ENCODE measurements around the gene CPNE4. TPM values are rescaled to one million over a fixed set of nuclear protein-coding genes. Genes with fewer than 3 reads are reported as not detected.
"Not testable (repeated sequence)": the region's sequence is repeated elsewhere in the genome, so short reads cannot be mapped to it uniquely, and the experiment has no call there.

Gene CPNE4
- total RNA-seq = not detected

DNA sequence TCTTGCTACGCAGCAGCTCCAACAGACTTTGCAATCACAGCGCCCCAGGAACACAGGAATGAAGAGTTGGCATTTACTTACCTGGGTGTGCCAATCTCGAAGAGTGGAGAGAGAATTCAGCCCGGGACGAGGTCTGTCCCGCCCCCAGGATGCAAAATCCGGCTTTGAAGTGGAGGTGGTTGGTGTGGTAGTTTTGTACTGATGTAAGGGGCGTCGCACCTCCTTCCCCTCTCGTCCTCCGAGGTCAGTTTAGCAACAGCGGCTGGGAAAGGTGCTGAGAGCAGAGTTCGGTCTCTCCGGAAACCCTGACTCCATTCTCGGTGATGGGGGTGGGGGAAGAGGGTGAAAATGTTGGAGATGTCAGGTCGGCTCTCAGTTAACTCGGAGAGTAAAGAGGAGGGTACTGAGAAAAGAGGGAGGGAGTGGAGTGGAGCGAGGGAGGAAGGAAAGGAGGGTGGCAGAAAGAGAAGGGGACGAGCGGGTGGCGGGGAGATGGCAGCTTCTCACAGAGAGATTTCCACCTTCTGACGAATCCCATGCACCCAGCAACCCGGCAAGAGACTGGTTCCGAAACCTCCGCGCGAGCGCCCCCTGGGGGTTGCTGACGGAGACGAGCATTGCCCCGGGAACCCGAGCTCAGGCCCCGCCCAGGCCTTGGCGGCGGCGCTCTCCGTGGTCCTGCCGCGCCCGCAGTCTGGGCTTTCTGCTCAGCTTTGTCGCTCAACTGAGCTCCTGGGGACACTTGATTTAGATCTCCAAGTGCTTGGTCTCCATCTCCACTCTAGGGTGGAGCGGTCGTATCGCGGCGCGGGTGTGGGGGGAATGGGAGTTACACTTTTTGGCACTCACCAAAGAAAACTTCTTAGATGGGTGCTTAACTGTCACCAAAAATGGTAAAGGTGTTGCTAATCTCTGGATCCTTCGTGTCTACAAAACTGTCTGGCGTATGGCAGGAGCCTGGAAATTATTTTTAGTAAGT lies at the start of gene CPNE4:
CPNE4 (minus strand) TSS at position 529 of the 979 bp plus-strand sequence.
- ChIA-PET POLR2A (no interaction called here), CTCF (interaction anchor here (0.6 to 1.5 kb wide), 17 partner anchors 9 to 652 kb away, joined by 3 to 5 read pairs (median 4); no protein-coding TSS in a partner anchor)
- H3K9me3 Mint-ChIP-seq (ENCODE audit: low read depth) = no peaks in the 10 kb centered on the region
- H3K36me3 Mint-ChIP-seq (ENCODE audit: low read depth) = no peaks in the 10 kb centered on the region
- no peak within 1 kb of the TSS for H3K27ac Mint-ChIP-seq
- ATAC-seq (peak; percentile 97), DNase-seq (peak; percentile 91)
- H3K27me3 Mint-ChIP-seq = peaks cover 62% of the 10 kb centered on the region
- intact Hi-C loops (cut with DNase I, micrococcal nuclease) = loop anchor here (2.0 to 5.0 kb wide), 3 partner anchors 146 to 1008 kb away; partner anchors contain the start of genes ASTE1 (in 1 of the 2) and NEK11 (in 1 of the 2)
- peaks cover 12% of the 10 kb centered on the region for H3K4me1 Mint-ChIP-seq
- peak within 1 kb of the TSS; percentile 33 for H3K4me3 Mint-ChIP-seq

DNA sequence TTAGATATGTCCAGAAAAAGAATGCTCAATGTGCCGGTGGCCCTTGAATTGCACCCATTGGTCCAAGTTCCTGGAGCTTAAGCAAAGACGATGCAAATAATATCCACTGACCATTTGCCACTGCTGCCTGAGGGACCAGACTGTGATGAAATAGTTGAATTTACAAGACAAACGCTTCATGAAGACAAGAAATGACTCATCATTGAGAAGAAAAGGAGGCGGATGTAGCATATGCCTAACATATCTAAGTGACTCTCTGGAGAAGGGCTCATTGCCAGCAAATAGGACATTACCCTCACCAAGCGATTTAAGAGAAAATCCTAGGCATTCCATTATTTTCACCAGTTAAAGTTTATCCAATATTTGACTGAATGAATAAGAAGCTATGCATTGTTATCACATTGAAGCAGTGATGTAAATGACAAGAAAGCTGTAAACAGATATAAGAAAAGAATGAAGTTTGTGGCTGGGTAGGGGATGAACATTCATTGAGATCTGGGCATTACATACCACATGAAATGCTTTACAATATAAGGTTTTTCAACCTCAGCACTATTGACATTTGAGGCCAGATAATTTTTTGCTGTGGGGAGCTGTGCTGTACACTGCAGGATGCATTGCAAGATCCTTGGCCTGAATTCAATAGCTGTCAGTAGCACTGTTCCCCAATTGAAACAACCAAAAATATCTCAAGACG lies 48.9 kb upstream of the CPNE4 start:
- H3K36me3 Mint-ChIP-seq (ENCODE audit: low read depth) = no peaks in the 10 kb centered on the region
- ChIA-PET POLR2A (no interaction called here), CTCF (interaction anchor here (0.7 to 1.0 kb wide), 2 partner anchors 11 to 45 kb away, joined by 3 read pairs; no protein-coding TSS in a partner anchor)
- H3K4me3 Mint-ChIP-seq = no peak overlapping the region
- no peaks in the 10 kb centered on the region for H3K9me3 Mint-ChIP-seq (ENCODE audit: low read depth)
- H3K4me1 Mint-ChIP-seq = no peaks in the 10 kb centered on the region
- ATAC-seq = no peak
- peaks cover 4% of the 10 kb centered on the region for H3K27me3 Mint-ChIP-seq
- intact Hi-C loops (cut with DNase I, micrococcal nuclease) = no loop called here
- no peak overlapping the region for H3K27ac Mint-ChIP-seq
- DNase-seq = no peak

DNA sequence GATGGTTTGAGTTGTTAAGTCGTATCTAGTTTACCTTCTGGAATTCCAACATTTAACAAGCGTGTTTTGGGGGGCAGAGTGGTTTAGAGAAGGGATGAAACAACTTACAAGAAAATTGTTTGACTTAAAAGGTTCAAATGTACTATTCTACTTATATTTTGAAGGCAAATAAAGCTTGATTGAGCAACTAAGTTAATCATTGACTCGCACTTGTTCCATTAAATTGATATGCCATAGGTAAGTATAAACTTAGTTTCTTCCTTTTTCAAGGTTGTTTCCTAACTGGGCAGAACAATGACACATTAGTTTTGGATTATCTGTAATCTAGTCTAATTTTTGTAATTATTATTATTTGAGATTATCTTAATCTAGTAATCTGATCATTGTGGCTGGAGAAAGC lies 48.3 kb upstream of the CPNE4 start:
- ChIA-PET POLR2A (no interaction called here), CTCF (interaction anchor here (1.0 kb wide), 1 partner anchor 45 kb away, joined by 3 read pairs; no protein-coding TSS in a partner anchor)
- H3K36me3 Mint-ChIP-seq (ENCODE audit: low read depth) = no peaks in the 10 kb centered on the region
- intact Hi-C loops (cut with DNase I, micrococcal nuclease) = no loop called here
- H3K27me3 Mint-ChIP-seq = peaks cover 6% of the 10 kb centered on the region
- H3K4me1 Mint-ChIP-seq = no peaks in the 10 kb centered on the region
- H3K9me3 Mint-ChIP-seq (ENCODE audit: low read depth) = no peaks in the 10 kb centered on the region
- H3K27ac Mint-ChIP-seq = no peak overlapping the region
- ATAC-seq = no peak
- DNase-seq = no peak
- H3K4me3 Mint-ChIP-seq = no peak overlapping the region

DNA sequence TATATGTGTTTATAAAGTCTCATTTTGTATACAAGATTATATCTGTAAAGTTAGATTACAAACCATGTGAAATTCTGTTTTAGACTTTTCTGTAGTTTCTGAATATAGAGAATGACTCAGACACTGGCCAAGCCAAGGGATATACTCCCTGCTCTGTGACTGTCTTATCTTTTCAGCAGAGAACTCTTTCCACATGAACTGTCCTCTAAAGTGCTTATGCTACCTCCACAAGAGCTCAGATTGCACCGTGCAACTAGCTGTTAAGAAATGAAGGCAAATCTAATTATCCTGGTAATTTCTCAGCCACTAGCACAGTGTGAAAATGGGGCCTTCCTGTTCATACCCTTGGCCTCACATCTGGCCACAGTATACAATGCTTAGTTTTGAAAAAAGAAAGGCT lies 44.3 kb upstream of the CPNE4 start:
- Mint-ChIP-seq H3K4me1 (no peaks in the 10 kb centered on the region), H3K4me3 (no peak overlapping the region), H3K27ac (no peak overlapping the region), H3K27me3 (peaks cover 4% of the 10 kb centered on the region), H3K36me3 (ENCODE audit: low read depth) (no peaks in the 10 kb centered on the region), H3K9me3 (ENCODE audit: low read depth) (no peaks in the 10 kb centered on the region)
- POLR2A ChIA-PET = no interaction called here
- DNase-seq (no peak), ATAC-seq (no peak)
- CTCF ChIA-PET = interaction anchor here (0.8 kb wide), 1 partner anchor 38 kb away, joined by 3 read pairs; no protein-coding TSS in a partner anchor
- intact Hi-C loops (cut with DNase I, micrococcal nuclease) = no loop called here

DNA sequence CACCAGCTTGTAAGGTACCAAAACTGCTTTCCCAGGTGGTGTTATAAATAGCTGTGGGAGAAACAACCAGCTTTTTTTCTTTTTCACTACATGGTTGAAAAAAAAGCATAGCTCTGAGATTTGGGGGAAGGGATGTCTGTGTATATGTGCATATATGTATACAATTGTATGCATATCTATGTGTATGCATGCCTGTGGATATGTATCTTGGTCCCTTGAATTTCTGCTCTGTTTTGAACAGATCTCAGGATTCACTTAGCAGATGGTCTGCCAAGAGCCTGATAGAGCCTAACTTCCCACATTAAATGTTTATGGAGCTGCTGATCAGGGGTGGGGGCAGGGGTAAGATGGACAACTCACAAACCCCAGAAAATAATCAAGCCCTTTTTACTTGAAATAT lies 39.0 kb upstream of the CPNE4 start:
- no peak overlapping the region for H3K27ac Mint-ChIP-seq
- H3K4me3 Mint-ChIP-seq = no peak overlapping the region
- no peak for DNase-seq
- intact Hi-C loops (cut with DNase I, micrococcal nuclease) = no loop called here
- no peaks in the 10 kb centered on the region for H3K4me1 Mint-ChIP-seq
- H3K9me3 Mint-ChIP-seq (ENCODE audit: low read depth) = no peaks in the 10 kb centered on the region
- no peaks in the 10 kb centered on the region for H3K36me3 Mint-ChIP-seq (ENCODE audit: low read depth)
- no peak for ATAC-seq
- CTCF ChIA-PET = no interaction called here
- POLR2A ChIA-PET = no interaction called here
- peaks cover 4% of the 10 kb centered on the region for H3K27me3 Mint-ChIP-seq

DNA sequence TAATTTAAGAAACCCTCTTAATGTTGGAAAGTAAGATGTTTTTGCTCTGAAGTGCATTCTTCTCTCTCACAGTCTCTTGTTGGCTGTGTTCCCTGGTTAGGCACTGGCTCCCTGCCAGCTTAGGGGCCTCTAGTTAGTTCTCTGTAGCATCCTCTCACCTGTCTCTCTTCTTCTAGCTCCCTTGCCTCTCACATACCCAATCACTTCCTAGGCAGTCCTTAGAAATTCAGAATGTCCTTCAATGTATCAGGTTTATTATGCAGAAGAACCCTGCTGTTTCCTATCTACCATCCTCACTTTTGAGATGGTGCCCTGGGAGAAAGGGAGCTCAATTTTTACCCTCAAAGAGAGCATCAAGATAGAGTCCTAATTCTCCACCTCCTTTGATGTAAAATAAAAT lies 36.2 kb upstream of the CPNE4 start:
- H3K4me1 Mint-ChIP-seq = no peaks in the 10 kb centered on the region
- intact Hi-C loops (cut with DNase I, micrococcal nuclease) = no loop called here
- no peak for ATAC-seq
- ChIA-PET POLR2A (no interaction called here), CTCF (no interaction called here)
- no peak overlapping the region for H3K4me3 Mint-ChIP-seq
- DNase-seq = no peak
- no peak overlapping the region for H3K27ac Mint-ChIP-seq
- H3K27me3 Mint-ChIP-seq = peaks cover 2% of the 10 kb centered on the region
- no peaks in the 10 kb centered on the region for H3K36me3 Mint-ChIP-seq (ENCODE audit: low read depth)
- no peaks in the 10 kb centered on the region for H3K9me3 Mint-ChIP-seq (ENCODE audit: low read depth)

DNA sequence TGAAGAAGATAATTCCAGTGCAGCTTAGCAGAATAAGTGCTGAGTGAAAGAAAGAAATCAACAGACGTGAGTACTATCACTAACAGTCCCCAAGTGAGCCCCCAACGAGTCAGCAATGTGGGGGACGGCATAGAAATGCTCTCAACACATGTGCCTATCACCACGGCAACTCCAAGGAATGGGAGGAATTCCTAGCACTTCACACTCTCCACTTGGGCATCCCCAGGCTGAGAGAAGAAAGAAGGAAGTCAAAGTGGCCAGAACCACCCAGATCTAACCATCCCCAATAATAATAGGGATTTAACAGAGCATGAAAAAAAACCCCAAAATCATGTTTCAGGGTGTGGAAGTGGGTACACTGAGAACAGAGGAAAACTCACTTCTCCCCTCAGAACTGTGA lies 29.3 kb upstream of the CPNE4 start:
- Mint-ChIP-seq H3K4me3 (no peak overlapping the region), H3K27ac (no peak overlapping the region), H3K27me3 (peaks cover 6% of the 10 kb centered on the region), H3K36me3 (ENCODE audit: low read depth) (no peaks in the 10 kb centered on the region), H3K4me1 (no peaks in the 10 kb centered on the region), H3K9me3 (ENCODE audit: low read depth) (peaks cover 2% of the 10 kb centered on the region)
- intact Hi-C loops (cut with DNase I, micrococcal nuclease) = no loop called here
- no peak for ATAC-seq
- DNase-seq = no peak
- CTCF ChIA-PET = no interaction called here
- POLR2A ChIA-PET = no interaction called here

DNA sequence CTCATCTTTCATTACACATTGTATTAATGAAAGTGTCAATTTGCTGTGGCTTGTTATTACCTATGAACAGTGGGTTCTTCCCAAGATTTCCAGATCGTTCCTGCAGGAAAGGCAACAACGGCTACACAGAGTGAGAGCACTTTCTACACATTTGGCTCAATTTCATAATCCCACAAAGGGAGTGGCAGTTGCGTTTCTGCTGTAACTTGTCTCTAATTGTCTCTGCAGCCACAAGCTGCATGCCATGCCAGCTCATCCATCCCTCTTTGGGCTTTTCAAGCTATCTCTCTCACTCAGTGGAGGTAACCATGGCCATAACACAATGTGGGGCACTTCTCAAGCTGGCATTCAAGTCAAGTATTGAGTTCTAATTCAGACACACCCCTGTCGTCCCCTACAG lies 27.7 kb upstream of the CPNE4 start:
- POLR2A ChIA-PET = no interaction called here

DNA sequence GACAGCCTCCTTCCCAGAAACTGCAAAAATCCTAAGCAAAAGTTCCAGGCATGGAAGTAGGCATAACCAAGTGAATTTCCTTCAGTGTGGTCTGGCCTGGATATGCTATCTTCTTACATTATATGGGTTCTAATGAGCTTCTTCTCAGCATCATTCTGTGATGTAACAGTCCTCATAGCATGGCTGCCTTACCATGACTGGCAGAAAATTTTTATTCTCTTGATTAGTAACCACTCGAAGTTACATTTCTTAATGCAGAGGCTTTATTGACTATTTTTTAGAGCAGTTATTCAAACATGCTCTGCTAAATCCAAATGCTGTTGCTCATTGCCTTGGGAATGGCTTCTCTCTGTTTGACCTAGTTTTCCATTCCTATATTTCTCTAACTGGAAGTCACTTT lies 21.1 kb upstream of the CPNE4 start:
- H3K36me3 Mint-ChIP-seq (ENCODE audit: low read depth) = no peaks in the 10 kb centered on the region
- POLR2A ChIA-PET = no interaction called here
- ATAC-seq = no peak
- intact Hi-C loops (cut with DNase I, micrococcal nuclease) = no loop called here
- no peak overlapping the region for H3K4me3 Mint-ChIP-seq
- no peak overlapping the region for H3K27ac Mint-ChIP-seq
- CTCF ChIA-PET = interaction anchor here (0.7 kb wide), 1 partner anchor 439 kb away, joined by 3 read pairs; no protein-coding TSS in a partner anchor
- H3K27me3 Mint-ChIP-seq = peaks cover 7% of the 10 kb centered on the region
- H3K4me1 Mint-ChIP-seq = no peaks in the 10 kb centered on the region
- DNase-seq = no peak
- no peaks in the 10 kb centered on the region for H3K9me3 Mint-ChIP-seq (ENCODE audit: low read depth)

More for the DNA sequence above, 27.7 kb upstream of the CPNE4 start:
- Mint-ChIP-seq H3K9me3 (ENCODE audit: low read depth) (peaks cover 2% of the 10 kb centered on the region), H3K27me3 (peaks cover 11% of the 10 kb centered on the region), H3K4me1 (no peaks in the 10 kb centered on the region), H3K36me3 (ENCODE audit: low read depth) (no peaks in the 10 kb centered on the region), H3K4me3 (no peak overlapping the region), H3K27ac (no peak overlapping the region)
- CTCF ChIA-PET = no interaction called here
- DNase-seq (no peak), ATAC-seq (no peak)
- intact Hi-C loops (cut with DNase I, micrococcal nuclease) = no loop called here

DNA sequence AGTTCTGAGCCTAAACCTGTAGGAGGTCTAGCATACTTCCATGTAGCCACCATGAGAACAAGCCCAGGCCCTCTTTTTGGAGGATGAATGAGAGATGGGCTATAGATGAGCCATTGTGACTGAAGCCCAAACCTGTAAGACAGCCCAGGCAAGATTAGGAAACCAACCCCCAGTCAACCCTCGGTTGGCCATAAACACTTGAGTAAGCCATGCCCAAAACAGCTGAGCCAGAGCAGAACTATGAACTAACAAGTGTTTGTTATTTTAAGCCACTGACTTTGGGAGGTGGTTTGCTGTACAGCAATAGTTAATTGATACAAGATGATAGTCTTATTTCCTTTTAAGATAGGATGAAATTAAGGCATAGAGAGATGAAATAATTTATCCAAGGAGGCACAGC lies 12.4 kb upstream of the CPNE4 start:
- ChIA-PET CTCF (interaction anchor here (0.9 kb wide), 1 partner anchor 9 kb away, joined by 3 read pairs; no protein-coding TSS in a partner anchor), POLR2A (no interaction called here)
- no peaks in the 10 kb centered on the region for H3K36me3 Mint-ChIP-seq (ENCODE audit: low read depth)
- no peak overlapping the region for H3K4me3 Mint-ChIP-seq
- H3K9me3 Mint-ChIP-seq (ENCODE audit: low read depth) = peaks cover 2% of the 10 kb centered on the region
- no peaks in the 10 kb centered on the region for H3K4me1 Mint-ChIP-seq
- no peaks in the 10 kb centered on the region for H3K27me3 Mint-ChIP-seq
- intact Hi-C loops (cut with DNase I, micrococcal nuclease) = no loop called here
- no peak overlapping the region for H3K27ac Mint-ChIP-seq
- DNase-seq (no peak), ATAC-seq (no peak)

DNA sequence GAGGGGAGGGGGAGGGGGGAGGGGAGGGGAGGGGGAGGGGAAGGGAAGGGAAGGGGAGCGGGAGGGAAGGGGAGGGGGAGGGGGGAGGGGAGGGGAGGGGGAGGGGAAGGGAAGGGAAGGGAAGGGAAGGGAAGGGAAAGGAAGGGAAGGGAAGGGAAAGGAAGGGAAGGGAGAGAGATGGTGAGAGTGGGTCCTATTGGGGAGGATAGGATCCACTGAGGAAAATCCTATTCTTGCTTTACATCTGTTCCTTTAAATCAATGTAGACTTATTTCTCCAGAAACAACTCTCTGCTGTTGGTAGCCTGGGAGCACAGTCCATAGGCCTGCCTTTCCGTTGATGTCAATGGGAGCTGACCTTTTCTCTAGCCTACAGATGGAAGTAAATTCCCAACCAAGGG lies 10.1 kb upstream of the CPNE4 start:
- CTCF ChIA-PET; ATAC-seq; POLR2A ChIA-PET; H3K9me3 Mint-ChIP-seq (ENCODE audit: low read depth); H3K27me3 Mint-ChIP-seq; H3K4me3 Mint-ChIP-seq; H3K4me1 Mint-ChIP-seq; DNase-seq; H3K36me3 Mint-ChIP-seq (ENCODE audit: low read depth); intact Hi-C loops (cut with DNase I, micrococcal nuclease); H3K27ac Mint-ChIP-seq: not testable (repeated sequence)

DNA sequence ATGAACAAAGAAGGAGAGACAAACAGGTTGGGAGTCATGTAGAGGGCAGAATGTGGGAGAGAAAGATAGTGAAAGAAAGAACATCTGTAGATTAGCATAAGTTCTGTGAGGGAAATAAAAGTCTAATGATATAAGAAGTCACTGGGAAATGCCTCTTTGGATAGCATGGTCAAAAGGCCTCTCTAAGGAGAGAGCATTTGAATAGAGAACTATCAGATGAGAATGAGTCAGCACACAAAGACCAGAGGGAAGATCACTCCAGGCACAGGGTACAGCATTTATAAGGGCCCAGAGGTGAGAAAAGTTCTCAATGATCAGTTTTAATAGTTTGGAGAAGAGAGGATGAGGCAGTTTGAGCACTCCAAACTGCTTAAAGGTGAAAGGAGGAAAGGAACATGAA lies 7.9 kb upstream of the CPNE4 start:
- no peak for DNase-seq
- Mint-ChIP-seq H3K27me3 (peaks cover 13% of the 10 kb centered on the region), H3K36me3 (ENCODE audit: low read depth) (no peaks in the 10 kb centered on the region), H3K4me1 (no peaks in the 10 kb centered on the region), H3K27ac (no peak overlapping the region), H3K4me3 (no peak overlapping the region), H3K9me3 (ENCODE audit: low read depth) (no peaks in the 10 kb centered on the region)
- POLR2A ChIA-PET = no interaction called here
- ATAC-seq = no peak
- intact Hi-C loops (cut with DNase I, micrococcal nuclease) = no loop called here
- CTCF ChIA-PET = no interaction called here

Data from activated CD4-positive, alpha-beta T cell treated with anti-CD3 and anti-CD28 coated beads for 36 hours (primary cell).